ENCODE measurements around the gene CHSY1. TPM values are rescaled to one million over a fixed set of nuclear protein-coding genes. Genes with fewer than 3 reads are reported as not detected.

CHSY1 gene
- total and polyA plus RNA-seq, 2 of the 13 experiments (the other 11 are each of a cell fraction or from before 2014, with no cell fraction given), result 13.3 to 13.7 TPM

GRCh38 chr15:101283931-101284330 is 32.1 kb upstream of the CHSY1 start:
- ATAC-seq (no peak), FAIRE-seq (no peak), DNase-seq (ENCODE audit: low spot score) (no peak)
- BruUV-seq (replicated peaks), result no TSS peak
- Histone ChIP-seq H3K4me1 (ENCODE audit: insufficient read depth, low read length) (peaks cover 2% of the 10 kb centered on the region; the same call in 1 of the 2 replicates), H3K36me3 (replicated peaks in 1 of 2; ENCODE audit: control insufficient read depth in 1 of 2, insufficient read depth in 2 of 2, low read length in 2 of 2) (peaks cover 25 to 70% of the 10 kb centered on the region in 2 experiments), H3K79me2 (ENCODE audit: insufficient read depth, low read length) (peaks cover 18% of the 10 kb centered on the region), H3K27ac (ENCODE audit: extremely low read length, insufficient read depth, low read length) (no peak overlapping the region), H4K20me1 (ENCODE audit: insufficient read depth, low read length) (peaks cover 8% of the 10 kb centered on the region), H3K4me3 (replicated peaks in 1 of 3; ENCODE audit: insufficient read depth in 1 of 3, low read depth in 2 of 3, low read length in 3 of 3) (no peak overlapping the region), H3K4me2 (ENCODE audit: low read depth, low read length) (no peak overlapping the region), H3K9me3 (ENCODE audit: low read length) (no peaks in the 10 kb centered on the region), H2AFZ (ENCODE audit: low read length) (no peak overlapping the region), H3K9ac (ENCODE audit: insufficient read depth, low read depth, low read length) (no peak overlapping the region), H3K27me3 (ENCODE audit: control insufficient read depth in 1 of 2, insufficient read depth in 2 of 2, low read length in 2 of 2) (no peaks in the 10 kb centered on the region; a peak in 1 of 5 replicates)
- intact Hi-C loops (cut with micrococcal nuclease; ENCODE audit: unreplicated experiment) (no loop called here), in situ Hi-C loops (cut with HindIII; ENCODE audit: extremely low pct_ligation_motif_present, low pct_unique_long_range_greater_than_20kb) (no loop called here)
- CTCF ChIA-PET (ENCODE audit: low intra/inter-chr PET ratio, low total read pairs), result no interaction called here
- POLR2A ChIA-PET, result interaction anchor here (1.9 kb wide), 1 partner anchor 11 kb away, joined by 4 read pairs; the partner anchor contains the start of gene SNRPA1
- WGBS (ENCODE audit: low lambda C conversion rate), result 100% methylated on average over 6 of the region's 6 CpGs
- no peak for TF ChIP-seq ZNF784 (CRISPR knock-in tag; IDR thresholded peaks at IDR 0.05; ENCODE audit: borderline replicate concordance)
- no peak for TF ChIP-seq SOX6 (IDR thresholded peaks at IDR 0.05)
- no peak for TF ChIP-seq SOX6 (CRISPR knock-in tag; IDR thresholded peaks at IDR 0.05)
- TF ChIP-seq SALL1 (CRISPR knock-in tag; IDR thresholded peaks at IDR 0.05), result no peak
- no peak for TF ChIP-seq ZBTB40 (IDR thresholded peaks at IDR 0.05)
- no peak for TF ChIP-seq ZBTB40 (CRISPR knock-in tag; IDR thresholded peaks at IDR 0.05)
- no peak for TF ChIP-seq HES4 (CRISPR knock-in tag; IDR thresholded peaks at IDR 0.05; ENCODE audit: borderline replicate concordance)
- no peak for TF ChIP-seq HMGXB4 (CRISPR knock-in tag; IDR thresholded peaks at IDR 0.05; ENCODE audit: borderline replicate concordance in 1 of 2, low read depth in 1 of 2)
- no peak for TF ChIP-seq ZNF280D (CRISPR knock-in tag; IDR thresholded peaks at IDR 0.05)

Data from HepG2 (cell line).